A549 treated with CORT108297 at 1 μM for 4 hours (cell line): ENCODE data around the gene CCIN. TPM values are rescaled to one million over a fixed set of nuclear protein-coding genes. Genes with fewer than 3 reads are reported as not detected.

Source experiments
- total RNA-seq: library from RNA; stranded (reverse); fragments of 200-300 nt; extraction: Qiagen RNA extraction; gene quantifications from 5 replicates; pipeline ENCODE4 v1.2.3, GENCODE V29; 2022

CCIN gene
- 0.05 TPM in 1 of 5 replicates, not detected in the others for total RNA-seq

GRCh38 chr9:36169166-36169565 is at the start of gene CCIN:
CCIN (plus strand) TSS chr9:36169388; CDS start chr9:36169503, 115 bp downstream.

GRCh38 chr9:36136272-36136893 is 32.8 kb upstream of the CCIN start, which contains the start of gene GLIPR2:
GLIPR2 (plus strand) TSS chr9:36136733; CDS start chr9:36136779, 46 bp downstream.

GRCh38 chr9:36190388-36191289 is 21.5 kb downstream of the CCIN start, which contains the start of gene CLTA:
CLTA (plus strand) TSS chr9:36190921; CDS start chr9:36191057, 136 bp downstream.

Other genes starting within 250 kb of the CCIN start
- not detected in 5 replicates for gene OR2S2, start 211.2 kb upstream of the CCIN start, total RNA-seq
- gene RECK, start 132.5 kb upstream of the CCIN start, total RNA-seq: 5.6 to 6.9 TPM (median 5.7 TPM) in 5 replicates
- 8.5 to 12.1 TPM (median 10.4 TPM) in 5 replicates for gene GLIPR2, start 32.7 kb upstream of the CCIN start, total RNA-seq
- gene CLTA, start 21.5 kb downstream of the CCIN start, total RNA-seq: 335 to 441 TPM (median 388 TPM) in 5 replicates
- gene GNE, start 89.1 kb downstream of the CCIN start, total RNA-seq: 11.3 to 15.3 TPM (median 14.8 TPM) in 5 replicates
- gene RNF38, start 230.9 kb downstream of the CCIN start, total RNA-seq: 6.7 to 9.4 TPM (median 8.6 TPM) in 5 replicates